DOHH2 (cell line): ENCODE results near the gene GTF2H3.

Source experiments
- H3F3A ChIP-seq: fragments of 200-600 bp; sonication (generic), shearing (Covaris generic); 2 replicates; pipeline ENCODE4 v1.6.0; 2016; ENCODE audit warnings: antibody characterized with exemption, mild to moderate bottlenecking; ENCODE audit not compliant: control insufficient read depth, insufficient read depth
- H3K27ac ChIP-seq: fragments of 200-600 bp; sonication (generic); 2 replicates; pipeline ENCODE4 v1.5.1; 2014; ENCODE audit warnings: low read depth, mild to moderate bottlenecking, low read length, moderate library complexity
- H3K27me3 ChIP-seq: fragments of 200-600 bp; sonication (generic); 2 replicates; pipeline ENCODE4 v1.6.1; 2014; ENCODE audit warnings: mild to moderate bottlenecking, low read length, mixed read lengths; ENCODE audit not compliant: control insufficient read depth
- H3K36me3 ChIP-seq: fragments of 200-600 bp; sonication (generic); 2 replicates; pipeline ENCODE4 v1.6.1; 2014; ENCODE audit warnings: mild to moderate bottlenecking, low read length, moderate library complexity, mixed read lengths; ENCODE audit not compliant: control insufficient read depth
- H3K4me1 ChIP-seq: fragments of 200-600 bp; sonication (generic); 2 replicates; pipeline ENCODE4 v1.6.1; 2014; ENCODE audit warnings: mild to moderate bottlenecking, low read length, mixed read lengths; ENCODE audit not compliant: control insufficient read depth
- H3K4me2 ChIP-seq: fragments of 200-600 bp; sonication (generic); 2 replicates; pipeline ENCODE4 v1.6.0; 2014; ENCODE audit warnings: mild to moderate bottlenecking, low read length, moderate library complexity
- H3K4me3 ChIP-seq: fragments of 200-600 bp; sonication (generic); 2 replicates; pipeline ENCODE4 v1.5.1; 2014; ENCODE audit warnings: mild to moderate bottlenecking, low read length, mixed read lengths
- H3K79me2 ChIP-seq: fragments of 200-600 bp; sonication (generic); 2 replicates; pipeline ENCODE4 v1.6.1; 2014; ENCODE audit warnings: mild to moderate bottlenecking, low read length, mixed read lengths; ENCODE audit not compliant: control insufficient read depth
- H3K9me2 ChIP-seq: fragments of 200-600 bp; sonication (generic); replicated peaks from 2 replicates; pipeline ENCODE4 v1.6.1; 2014; ENCODE audit warnings: mild to moderate bottlenecking, low read length, mixed read lengths; ENCODE audit not compliant: control insufficient read depth
- H3K9me3 ChIP-seq: fragments of 200-600 bp; sonication (generic); 2 replicates; pipeline ENCODE4 v1.6.1; 2014; ENCODE audit warnings: antibody characterized with exemption, low read length, mixed read lengths; ENCODE audit not compliant: control insufficient read depth, insufficient read depth
- H4K20me1 ChIP-seq: fragments of 200-600 bp; sonication (generic); 2 replicates; pipeline ENCODE4 v1.6.0; 2014; ENCODE audit warnings: low read depth, mild to moderate bottlenecking, antibody characterized with exemption, low read length, moderate library complexity; ENCODE audit not compliant: control insufficient read depth, insufficient read depth
- CTCF ChIP-seq: fragments of 200-600 bp; sonication (generic); IDR thresholded peaks from one replicate; pipeline ENCODE4 v1.5.1; 2014; ENCODE audit warnings: antibody characterized with exemption, mild to moderate bottlenecking, low read depth, low read length; ENCODE audit not compliant: poor library complexity, severe bottlenecking
- EZH2phosphoT487 ChIP-seq: fragments of 200-600 bp; sonication (generic); IDR thresholded peaks from 2 replicates; pipeline ENCODE4 v1.6.1; 2017; ENCODE audit warnings: borderline replicate concordance, mild to moderate bottlenecking, antibody characterized with exemption, low read length, moderate library complexity, mixed read lengths

The GTF2H3 gene

GRCh38 chr12:123597100-123597499, 36.5 kb upstream of the GTF2H3 start:
- no peak overlapping the region for H3K4me2 ChIP-seq
- H3K27ac ChIP-seq = no peak overlapping the region
- H3K4me3 ChIP-seq = no peak overlapping the region
- peaks cover 39% of the 10 kb centered on the region for H3F3A ChIP-seq
- no peaks in the 10 kb centered on the region for H3K9me2 ChIP-seq
- H3K36me3 ChIP-seq = peaks cover 76% of the 10 kb centered on the region
- H3K79me2 ChIP-seq = peaks cover 70% of the 10 kb centered on the region
- H3K9me3 ChIP-seq = no peaks in the 10 kb centered on the region
- no peak for TF ChIP-seq CTCF
- TF ChIP-seq EZH2phosphoT487 = no peak
- no peaks in the 10 kb centered on the region for H3K27me3 ChIP-seq
- H3K4me1 ChIP-seq = peaks cover 10% of the 10 kb centered on the region
- H4K20me1 ChIP-seq = no peaks in the 10 kb centered on the region

- Histone ChIP-seq H3K36me3 (peaks cover 73% of the 10 kb centered on the region), H3K4me3 (no peak overlapping the region), H3K4me1 (peaks cover 17% of the 10 kb centered on the region), H3K9me3 (no peaks in the 10 kb centered on the region), H3K79me2 (peaks cover 70% of the 10 kb centered on the region), H3K9me2 (no peaks in the 10 kb centered on the region), H4K20me1 (no peaks in the 10 kb centered on the region), H3K27ac (no peak overlapping the region), H3K4me2 (no peak overlapping the region), H3K27me3 (no peaks in the 10 kb centered on the region), H3F3A (peaks cover 39% of the 10 kb centered on the region)
- no peak for TF ChIP-seq CTCF
- no peak for TF ChIP-seq EZH2phosphoT487
Measured at GRCh38 chr12:123598522-123598921, 35.1 kb upstream of the GTF2H3 start.

- TF ChIP-seq EZH2phosphoT487 = no peak
- no peak for TF ChIP-seq CTCF
- H3F3A ChIP-seq = peaks cover 39% of the 10 kb centered on the region
- no peaks in the 10 kb centered on the region; the same call in 1 of the 2 replicates for H4K20me1 ChIP-seq
Measured at GRCh38 chr12:123599310-123599709, 34.3 kb upstream of the GTF2H3 start.

More at GRCh38 chr12:123599310-123599709, 34.3 kb upstream of the GTF2H3 start:
- Histone ChIP-seq H3K27me3 (no peaks in the 10 kb centered on the region), H3K4me3 (no peak overlapping the region), H3K79me2 (peaks cover 70% of the 10 kb centered on the region), H3K27ac (no peak overlapping the region), H3K4me1 (peaks cover 25% of the 10 kb centered on the region), H3K9me3 (no peaks in the 10 kb centered on the region), H3K4me2 (no peak overlapping the region), H3K9me2 (no peaks in the 10 kb centered on the region), H3K36me3 (peaks cover 73% of the 10 kb centered on the region)
